GM19468 (cell line): ENCODE results near the gene CDK9.

Source experiments
- ATAC-seq: cut with Tn5 transposase; IDR thresholded peaks from one replicate; pipeline ENCODE4 v1.9.1; 2021; ENCODE audit warnings: mild to moderate bottlenecking, moderate library complexity, moderate number of reproducible peaks; ENCODE audit not compliant: unreplicated experiment; ENCODE audit errors: extremely low read depth

CDK9 gene

GRCh38 chr9:127796225-127796813, 10.5 kb downstream of the CDK9 start:
- ATAC-seq, result no peak

- ATAC-seq, result no peak
Measured at GRCh38 chr9:127796852-127797370, 11.1 kb downstream of the CDK9 start.

GRCh38 chr9:127801955-127802575, 16.2 kb downstream of the CDK9 start:
- ATAC-seq, result no peak

GRCh38 chr9:127802576-127803443, 17.0 kb downstream of the CDK9 start, which contains the start of gene FPGS:
Gene FPGS, plus strand, starts transcription at chr9:127802882. Its CDS starts 43 bp downstream, at chr9:127802925.
- peak; percentile 44 for ATAC-seq

- ATAC-seq, result no peak
Measured at GRCh38 chr9:127803507-127804352, 17.9 kb downstream of the CDK9 start.

- no peak for ATAC-seq
Measured at GRCh38 chr9:127805620-127806019, 19.8 kb downstream of the CDK9 start.

GRCh38 chr9:127806871-127807270, 21.0 kb downstream of the CDK9 start:
- ATAC-seq, result no peak

DNA sequence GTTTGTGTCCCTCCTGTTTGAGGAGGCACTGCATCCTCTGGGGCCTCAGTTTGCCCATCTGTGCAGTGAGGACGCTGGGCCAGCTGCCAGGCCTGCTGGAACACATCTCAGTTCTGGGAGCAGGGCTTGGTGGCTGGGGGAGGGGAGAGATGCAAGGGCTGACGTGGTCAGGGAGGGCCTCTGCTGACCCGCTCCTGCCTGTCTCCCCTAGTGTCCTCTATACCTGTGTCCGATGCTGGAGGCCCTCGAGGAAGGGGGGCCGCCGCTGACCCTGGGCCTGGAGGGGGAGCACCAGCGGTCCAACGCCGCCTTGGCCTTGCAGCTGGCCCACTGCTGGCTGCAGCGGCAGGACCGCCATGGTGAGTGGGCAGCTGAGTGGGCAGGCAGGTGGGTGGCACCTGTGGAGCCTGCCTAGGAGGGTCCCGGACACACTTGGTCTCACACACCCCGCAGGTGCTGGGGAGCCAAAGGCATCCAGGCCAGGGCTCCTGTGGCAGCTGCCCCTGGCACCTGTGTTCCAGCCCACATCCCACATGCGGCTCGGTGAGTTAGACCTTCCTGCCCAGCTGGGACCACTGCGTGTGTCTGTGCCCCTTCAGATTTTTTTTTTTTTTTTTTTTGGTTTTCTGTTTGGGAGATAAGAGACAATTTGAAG, 22.6 kb downstream of the CDK9 start:
- ATAC-seq, result no peak

DNA sequence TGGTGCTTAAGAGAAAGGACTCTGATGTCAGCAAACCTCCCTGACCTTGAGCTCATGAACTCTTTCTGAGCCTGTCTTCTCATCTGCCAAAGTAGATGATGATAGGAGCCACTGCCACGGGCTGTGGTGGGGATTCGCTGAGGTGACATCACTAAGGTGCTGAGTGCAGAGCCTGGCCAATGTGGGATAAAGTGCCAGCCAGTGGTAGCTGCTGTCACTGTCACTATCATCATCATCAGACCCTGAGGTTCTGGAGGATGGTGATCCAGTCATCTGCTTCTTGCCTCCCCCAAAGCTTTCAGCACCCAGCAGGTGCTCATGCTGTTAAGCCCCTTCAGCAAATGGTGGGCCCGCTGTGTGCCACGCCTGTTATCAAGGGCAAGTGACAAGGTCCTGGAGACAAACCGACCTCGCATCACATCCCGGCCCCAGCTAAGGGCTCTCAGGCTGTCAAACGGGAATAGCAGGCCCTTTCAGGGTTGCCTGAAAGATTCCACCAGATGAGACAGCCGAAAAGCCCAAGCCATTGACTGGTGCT, 23.2 kb downstream of the CDK9 start:
- no peak for ATAC-seq

DNA sequence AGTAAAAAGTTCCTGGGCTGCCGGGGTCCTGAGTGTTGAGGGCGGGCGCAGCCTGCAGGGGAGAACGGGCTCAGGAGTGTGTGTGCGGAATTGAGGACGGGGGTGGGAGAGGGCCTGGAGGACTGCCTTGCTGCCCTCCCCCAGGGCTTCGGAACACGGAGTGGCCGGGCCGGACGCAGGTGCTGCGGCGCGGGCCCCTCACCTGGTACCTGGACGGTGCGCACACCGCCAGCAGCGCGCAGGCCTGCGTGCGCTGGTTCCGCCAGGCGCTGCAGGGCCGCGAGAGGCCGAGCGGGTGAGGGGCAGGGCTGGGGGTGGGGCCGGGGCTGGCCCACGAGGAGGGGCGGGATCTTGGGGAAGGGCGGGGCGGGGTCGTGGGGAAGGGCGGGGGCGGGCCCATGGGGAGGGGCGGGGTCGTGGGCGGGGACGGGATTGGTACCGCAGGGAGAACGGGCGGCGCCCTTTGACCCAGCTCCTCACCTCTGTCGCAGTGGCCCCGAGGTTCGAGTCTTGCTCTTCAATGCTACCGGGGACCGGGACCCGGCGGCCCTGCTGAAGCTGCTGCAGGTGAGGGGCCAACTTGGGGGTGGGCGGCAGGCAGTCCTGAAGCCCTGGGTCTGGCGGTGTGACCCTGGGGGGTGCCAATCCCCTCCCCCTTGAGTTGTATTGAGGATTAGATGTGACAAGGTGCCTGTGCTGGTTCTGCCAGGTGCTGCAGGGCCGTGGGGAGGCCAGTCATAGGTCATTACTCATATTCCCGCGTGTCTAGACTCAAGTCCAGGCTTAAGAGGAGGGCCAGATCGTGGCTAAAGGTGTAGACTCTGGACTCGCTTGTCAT, 23.9 kb downstream of the CDK9 start:
- ATAC-seq, result no peak

DNA sequence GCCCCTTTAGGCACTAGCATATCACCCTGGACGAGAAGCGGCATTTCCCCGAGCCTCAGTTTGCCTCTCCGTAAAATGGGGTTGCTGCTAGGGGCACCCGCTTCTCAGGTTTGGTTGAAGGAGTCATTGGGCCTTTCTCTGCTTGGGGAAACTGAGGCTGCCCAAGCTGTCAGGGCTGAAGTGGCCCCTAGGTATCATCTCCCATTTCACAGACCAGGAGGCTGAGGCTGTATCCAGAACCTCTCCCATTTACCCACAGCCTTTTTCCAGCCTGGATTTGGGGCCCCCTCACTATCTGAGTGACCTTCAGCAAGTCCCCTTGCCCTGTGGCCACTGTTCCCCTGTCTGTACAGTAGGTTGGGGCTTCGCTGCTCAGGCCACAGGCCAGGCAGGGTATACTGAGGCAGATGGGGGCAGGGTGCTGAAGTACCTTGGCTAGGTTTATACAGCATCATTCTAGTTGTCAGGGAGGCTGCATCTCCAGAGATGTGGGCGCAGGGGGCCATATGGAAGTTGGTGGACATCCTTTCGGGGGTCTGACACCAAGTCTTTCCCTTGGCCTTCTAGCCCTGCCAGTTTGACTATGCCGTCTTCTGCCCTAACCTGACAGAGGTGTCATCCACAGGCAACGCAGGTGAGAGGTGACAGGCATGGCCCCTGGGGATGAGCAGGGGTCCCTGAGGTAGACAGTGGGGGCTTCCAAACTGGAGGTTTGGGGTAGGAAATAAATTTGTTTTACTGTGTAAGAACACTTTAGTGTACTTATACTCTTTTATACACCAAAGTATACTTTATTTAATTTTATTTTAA, 24.7 kb downstream of the CDK9 start:
- no peak for ATAC-seq

DNA sequence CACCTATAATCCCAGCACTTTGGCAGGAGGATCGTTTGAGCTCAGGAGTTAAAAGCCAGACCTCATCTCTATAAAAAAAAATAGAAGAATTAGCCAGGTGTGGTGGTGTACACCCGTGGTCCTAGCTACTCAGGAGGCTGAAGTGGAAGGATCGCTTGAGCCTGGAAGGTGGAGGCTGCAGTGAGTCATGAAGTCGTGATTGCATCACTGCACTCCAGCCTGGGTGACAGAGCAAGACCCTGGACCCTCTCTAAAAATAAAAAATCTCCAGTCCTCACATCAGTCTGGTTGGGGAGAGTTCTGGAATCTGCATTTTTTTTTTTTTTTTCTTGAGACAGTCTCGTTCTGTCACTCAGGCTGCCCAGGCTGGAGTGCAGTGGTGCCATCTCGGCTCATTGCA, 26.2 kb downstream of the CDK9 start:
- ATAC-seq, result no peak

GRCh38 chr9:127812936-127813675, 27.3 kb downstream of the CDK9 start:
- ATAC-seq, result no peak

- ATAC-seq, result no peak
Measured at GRCh38 chr9:127813686-127814226, 27.9 kb downstream of the CDK9 start.

DNA sequence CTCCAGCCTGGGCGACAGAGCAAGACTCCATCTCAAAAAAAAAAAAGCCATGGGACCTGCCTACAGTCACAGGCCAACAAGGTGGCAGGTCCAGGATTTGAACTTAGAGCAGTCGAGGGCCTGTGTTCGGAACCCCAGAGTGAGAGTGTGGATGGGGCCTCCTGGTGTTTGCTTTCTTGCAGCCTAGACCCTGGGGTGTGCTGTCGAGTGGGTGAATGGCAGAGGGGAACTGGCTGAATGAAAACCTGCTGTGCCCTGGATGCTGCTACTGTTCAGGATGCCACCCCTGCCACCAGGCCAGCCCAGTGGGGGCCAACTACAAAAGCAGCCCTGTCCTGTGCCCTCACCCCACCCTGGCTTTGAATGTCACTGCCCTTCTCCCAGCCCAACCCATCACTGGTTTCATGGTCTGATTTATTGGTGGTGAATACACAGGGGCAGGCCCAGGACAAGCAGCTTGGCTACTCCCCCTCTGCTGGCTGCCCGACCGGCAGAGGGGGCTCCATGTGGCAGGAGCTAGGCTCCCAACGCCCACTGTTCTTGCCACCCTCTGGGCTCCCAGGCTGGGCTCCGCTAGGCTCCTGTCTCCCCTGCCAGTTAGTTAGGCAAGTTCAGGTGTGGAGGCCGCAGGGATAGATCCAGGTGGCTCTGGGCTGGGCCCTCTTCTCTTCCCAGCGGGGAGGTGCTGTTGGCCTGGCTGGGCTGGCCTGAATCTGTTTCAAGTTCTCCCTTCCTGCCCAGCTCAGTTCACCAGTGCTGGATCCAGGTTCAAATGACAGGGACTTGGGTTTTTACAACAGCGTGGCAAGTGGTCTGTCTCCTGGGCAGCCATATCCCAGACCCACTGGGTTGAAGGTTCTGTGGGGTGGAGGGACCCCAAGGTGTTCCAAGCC, 29.0 kb downstream of the CDK9 start:
- ATAC-seq, result no peak
